Lung (tissue), 12 donors: Measurements from ENCODE around the gene SNTB2. TPM values are rescaled to one million over a fixed set of nuclear protein-coding genes. Genes with fewer than 3 reads are reported as not detected.

Experiments used
- ATAC-seq: fragments of 200-7000 bp; cut with Tn5 transposase; one replicate; pipeline ENCODE4 v1.9.1; 2020; ENCODE audit warnings: moderate number of reproducible peaks; ENCODE audit not compliant: insufficient read depth, low FRiP score
- DNase-seq, 3 donors: peaks; one replicate each; pipeline ENCODE4 v3.0.0-alpha.2; 2013 to 2017
- H3K27ac ChIP-seq, 2 donors: one replicate each; pipeline ENCODE4 v1.5.1; 2013; ENCODE audit warnings: mild to moderate bottlenecking in 2 of 2, moderate library complexity in 2 of 2, control low read depth in 1 of 2, inconsistent platforms in 1 of 2, low read depth in 1 of 2, low read length in 1 of 2
- H3K27me3 ChIP-seq, 3 donors: one replicate each; pipeline ENCODE4 v1.5.1; 2013; ENCODE audit warnings: low read length in 2 of 3; ENCODE audit not compliant: control insufficient read depth in 3 of 3, insufficient read depth in 3 of 3
- H3K36me3 ChIP-seq, 4 donors: one replicate each; pipeline ENCODE4 v1.5.1; 2013; ENCODE audit warnings: low read length in 4 of 4, mild to moderate bottlenecking in 1 of 4, moderate library complexity in 1 of 4; ENCODE audit not compliant: control insufficient read depth in 4 of 4, insufficient read depth in 4 of 4
- H3K4me1 ChIP-seq, 5 donors: one replicate each; pipeline ENCODE4 v1.5.1; 2013; ENCODE audit warnings: low read length in 5 of 5, mild to moderate bottlenecking in 2 of 5, moderate library complexity in 1 of 5; ENCODE audit not compliant: control insufficient read depth in 5 of 5, insufficient read depth in 5 of 5
- H3K4me3 ChIP-seq: one replicate; pipeline ENCODE4 v1.5.1; 2013; ENCODE audit warnings: mild to moderate bottlenecking, control low read depth, moderate library complexity
- H3K9ac ChIP-seq, 2 donors: one replicate each; pipeline ENCODE4 v1.5.1; 2013; ENCODE audit warnings: low read length in 2 of 2, control low read depth in 1 of 2; ENCODE audit not compliant: insufficient read depth in 1 of 2
- H3K9me3 ChIP-seq, 4 donors: one replicate each; pipeline ENCODE4 v1.5.1; 2013; ENCODE audit warnings: low read length in 3 of 4, mild to moderate bottlenecking in 1 of 4, moderate library complexity in 1 of 4; ENCODE audit not compliant: control insufficient read depth in 4 of 4, insufficient read depth in 3 of 4
- CTCF ChIP-seq: IDR thresholded peaks from 2 replicates; pipeline ENCODE4 v1.5.1; 2012; ENCODE audit warnings: mild to moderate bottlenecking; ENCODE audit errors: control extremely low read depth, extremely low read depth
- WGBS, 2 donors: extraction: QIAGEN DNeasy Blood & Tissue Kit; methylation state at CpG; one replicate each; pipeline ENCODE4 v1.1.7; 2013; 5-methylcytosine and 5-hydroxymethylcytosine counted together
- polyA plus RNA-seq, 2 donors: library from polyadenylated mRNA; stranded (reverse); fragments of 200-250 nt; gene quantifications; one replicate each; pipeline ENCODE4 v1.2.1, GENCODE V29; 2013
- total RNA-seq, 2 donors: library from RNA; depleted of rRNA in 1 of 2; stranded (reverse); fragments of >200 nt in 1 of 2; gene quantifications; one replicate each; pipeline ENCODE4 v1.2.1, GENCODE V29; 2014 to 2021
- donor health status: control.
- donor health status: control.
- donor health status: Bipolar disorder and iron deficiency.
- donor health status: healthy.
- donor health status: DM: yes; HTN: yes; CAD: no.

The SNTB2 gene
- total and polyA plus RNA-seq, 4 donors = 4.5 to 42.8 (median 19.1) TPM

- H3K27me3 ChIP-seq = no peaks in the 10 kb centered on the region
- H3K36me3 ChIP-seq = peaks cover 0 to 16% (median 10%) of the 10 kb centered on the region in 4 donors
- peak; percentile 100 for ATAC-seq
- H3K9me3 ChIP-seq = no peaks in the 10 kb centered on the region
- peaks cover 0 to 5% (median 4%) of the 10 kb centered on the region in 5 donors for H3K4me1 ChIP-seq
- DNase-seq = peak; percentile 97 to 98 (median 98)
- H3K4me3 ChIP-seq = peak within 1 kb of the TSS; percentile 95
- WGBS, 2 donors = 9% methylated on average over 65 to 70 of the region's 70 CpGs
- TF ChIP-seq CTCF = peak; percentile 97
- peak within 1 kb of the TSS; percentile 91 to 95 for H3K27ac ChIP-seq
- H3K9ac ChIP-seq = peak within 1 kb of the TSS; percentile 47 to 80
Measured at GRCh38 chr16:69310653-69311532, 123.9 kb downstream of the SNTB2 start, which contains the start of gene VPS4A. TSS of gene VPS4A (plus strand) at chr16:69311350. CDS start at chr16:69311512, 162 bp downstream.

GRCh38 chr16:69311533-69312387, 124.8 kb downstream of the SNTB2 start:
- peak overlapping the region; percentile 95 for H3K4me3 ChIP-seq
- DNase-seq = peak in 2 of 3 donors; percentile 17 to 19
- H3K4me1 ChIP-seq = peaks cover 0 to 5% (median 4%) of the 10 kb centered on the region in 5 donors
- no peaks in the 10 kb centered on the region for H3K9me3 ChIP-seq
- H3K27ac ChIP-seq = peak overlapping the region; percentile 91 to 95
- H3K27me3 ChIP-seq = no peaks in the 10 kb centered on the region
- peak overlapping the region; percentile 47 to 61 for H3K9ac ChIP-seq
- WGBS, 2 donors = 2 to 3% methylated on average over 36 to 59 of the region's 59 CpGs
- H3K36me3 ChIP-seq = peaks cover 0 to 25% (median 17%) of the 10 kb centered on the region in 4 donors
- ATAC-seq = peak; percentile 45
- no peak for TF ChIP-seq CTCF

- DNase-seq = no peak
Measured at GRCh38 chr16:69313469-69313868, 126.5 kb downstream of the SNTB2 start.

More at GRCh38 chr16:69313469-69313868, 126.5 kb downstream of the SNTB2 start:
- 96 to 98% methylated on average over 5 of the region's 5 CpGs for WGBS, 2 donors
- Histone ChIP-seq H3K36me3 (peaks cover 1 to 36% (median 25%) of the 10 kb centered on the region in 4 donors), H3K4me3 (no peak overlapping the region), H3K9ac (no peak overlapping the region), H3K27ac (no peak overlapping the region), H3K9me3 (no peaks in the 10 kb centered on the region), H3K27me3 (no peaks in the 10 kb centered on the region), H3K4me1 (peaks cover 0 to 5% (median 4%) of the 10 kb centered on the region in 5 donors)
- TF ChIP-seq CTCF = no peak
- no peak for ATAC-seq
